Dedifferentiated amniotic fluid mesenchymal stem cell (primary cell): ENCODE data around the gene ATP2B3.

Experiments
- DNase-seq: peaks from one replicate; pipeline ENCODE4 v3.0.0-alpha.2; 2016; ENCODE audit errors: extremely low spot score

Gene ATP2B3

DNA sequence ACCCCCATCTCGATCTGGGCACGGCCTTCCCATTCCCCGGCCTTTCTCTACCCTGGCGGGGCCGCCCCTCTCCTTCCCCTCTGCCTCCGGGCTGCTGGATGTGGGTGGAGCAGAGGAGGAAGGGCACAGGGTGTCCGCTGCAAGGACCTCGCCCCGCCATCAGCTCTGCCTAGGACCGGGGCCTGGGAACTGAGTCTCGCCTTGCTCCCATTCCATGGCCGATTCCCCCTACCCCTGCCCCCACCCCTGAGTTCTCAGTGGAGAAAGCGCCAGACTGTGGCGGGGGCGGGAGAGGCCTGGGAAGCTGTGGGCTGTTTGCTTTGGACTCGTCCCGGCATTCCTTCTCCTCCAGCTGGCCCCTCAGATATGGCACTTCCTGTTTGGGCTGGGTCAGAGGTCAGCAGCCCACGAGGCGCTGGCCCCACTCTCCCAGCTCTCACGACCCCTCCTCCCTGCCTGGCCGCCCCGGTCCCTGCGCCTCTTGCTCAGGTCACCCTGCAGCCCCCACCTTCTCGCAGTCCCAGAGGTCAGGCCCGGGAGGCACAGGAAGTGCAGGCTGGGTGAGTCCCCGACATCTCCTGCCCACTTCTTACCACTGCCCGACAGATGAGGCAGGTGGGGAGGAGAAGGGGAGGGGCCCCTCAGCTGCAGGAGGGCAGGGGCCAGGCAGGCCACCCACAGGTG, 29.1 kb upstream of the ATP2B3 start:
- no peak for DNase-seq

DNA sequence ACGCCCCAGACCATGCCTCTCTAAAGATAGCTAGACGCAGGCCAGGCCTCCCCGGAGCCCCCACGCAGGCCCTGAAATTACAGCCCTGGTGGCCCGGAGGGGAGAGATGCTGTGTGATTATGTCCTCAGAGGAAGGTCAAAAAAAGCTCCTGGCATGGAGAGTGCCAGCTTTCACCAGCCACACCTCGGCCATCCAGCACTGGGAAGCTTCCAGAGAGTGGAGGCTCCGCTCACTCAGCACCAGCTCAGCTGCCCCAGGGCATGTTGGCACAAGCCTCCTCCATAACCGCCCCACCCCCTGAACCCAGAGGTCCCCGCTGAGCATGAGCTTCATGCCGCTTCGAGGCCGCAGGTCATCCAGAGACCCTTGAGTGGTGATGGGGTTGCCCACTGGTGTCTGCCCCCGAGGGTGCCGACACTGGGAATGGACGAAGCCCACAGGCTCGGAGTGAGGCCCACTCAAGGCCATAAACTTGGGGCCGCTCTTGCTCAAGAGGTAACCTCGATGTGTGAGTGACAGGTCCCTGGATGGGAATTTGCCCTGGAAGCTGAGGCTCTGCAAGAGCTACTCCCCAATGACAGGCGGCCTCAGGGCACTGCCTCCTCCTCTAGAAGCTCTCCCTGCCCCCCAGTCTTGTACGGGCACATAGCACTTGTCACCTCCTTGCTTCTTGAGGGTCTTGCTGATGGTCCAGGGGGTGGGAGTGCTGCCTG, 27.1 kb upstream of the ATP2B3 start:
- DNase-seq = no peak

DNA sequence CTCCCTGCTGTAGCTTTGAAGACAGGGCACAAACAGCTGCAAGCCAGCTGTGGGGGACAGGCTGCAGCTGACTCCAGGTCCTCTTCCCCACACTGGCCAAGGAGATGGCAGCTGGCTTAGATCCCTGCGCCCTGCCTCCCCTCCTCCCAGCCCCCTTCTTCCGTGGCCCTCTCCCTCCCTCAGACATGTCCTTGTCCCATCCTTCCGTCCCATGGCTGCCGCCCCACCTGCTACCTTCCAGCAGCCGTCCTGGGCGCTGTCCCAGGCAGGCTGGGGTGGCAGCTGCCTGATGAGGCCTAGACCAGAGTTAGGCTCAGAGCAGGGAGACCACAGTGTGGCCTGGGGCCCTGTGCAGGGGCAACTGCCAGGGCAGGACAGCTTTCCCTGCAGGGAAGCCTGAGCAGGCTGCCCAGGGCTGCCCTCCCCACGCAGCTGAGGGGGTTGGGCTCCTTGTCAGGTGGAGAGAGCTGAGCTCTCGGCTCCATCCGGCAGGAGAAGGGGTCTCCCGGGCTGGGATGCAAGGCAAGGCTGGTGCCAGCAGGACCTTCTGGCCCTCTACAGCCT, 26.0 kb upstream of the ATP2B3 start:
- no peak for DNase-seq

DNA sequence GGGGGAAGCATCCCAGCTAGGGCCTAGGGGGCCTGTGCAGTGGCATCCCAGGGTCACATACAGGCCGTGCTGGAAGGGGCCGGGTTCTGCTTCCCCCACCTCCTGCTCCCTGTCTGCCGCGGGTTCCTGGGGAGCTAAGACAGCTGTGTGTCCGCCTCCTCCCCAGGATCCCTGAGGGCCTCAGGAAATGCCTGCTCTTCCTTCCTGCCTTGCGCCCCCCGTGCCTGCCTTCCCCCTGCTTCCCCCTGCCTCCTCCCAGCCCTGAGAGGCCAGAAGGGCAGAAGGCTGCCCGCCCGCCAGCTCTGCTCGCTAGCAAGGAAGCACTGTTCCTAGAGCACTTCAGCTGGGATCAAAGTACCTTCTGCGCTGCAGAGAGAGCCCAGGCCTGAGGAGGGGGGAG, 25.5 kb upstream of the ATP2B3 start:
- no peak for DNase-seq

DNA sequence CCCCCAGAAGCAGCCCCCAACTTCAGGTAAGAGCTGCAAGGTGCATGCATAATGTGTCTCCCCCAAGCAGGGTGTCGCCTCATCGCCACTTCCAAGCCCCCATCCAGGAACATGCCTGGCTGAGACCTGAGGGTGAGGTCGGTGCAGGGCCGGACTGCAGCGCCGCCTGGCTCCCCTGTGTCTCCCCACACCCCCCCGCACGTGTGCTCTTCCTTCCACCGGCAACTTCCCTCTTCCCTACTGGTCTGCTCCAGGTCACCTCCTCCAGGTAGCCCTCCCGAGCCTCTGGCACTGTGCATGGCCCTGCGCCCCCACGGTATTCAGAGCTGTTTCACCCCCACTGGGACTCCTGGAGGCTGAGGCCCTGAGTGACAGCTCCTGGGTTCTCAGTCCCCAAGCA, 24.9 kb upstream of the ATP2B3 start:
- DNase-seq = no peak

DNA sequence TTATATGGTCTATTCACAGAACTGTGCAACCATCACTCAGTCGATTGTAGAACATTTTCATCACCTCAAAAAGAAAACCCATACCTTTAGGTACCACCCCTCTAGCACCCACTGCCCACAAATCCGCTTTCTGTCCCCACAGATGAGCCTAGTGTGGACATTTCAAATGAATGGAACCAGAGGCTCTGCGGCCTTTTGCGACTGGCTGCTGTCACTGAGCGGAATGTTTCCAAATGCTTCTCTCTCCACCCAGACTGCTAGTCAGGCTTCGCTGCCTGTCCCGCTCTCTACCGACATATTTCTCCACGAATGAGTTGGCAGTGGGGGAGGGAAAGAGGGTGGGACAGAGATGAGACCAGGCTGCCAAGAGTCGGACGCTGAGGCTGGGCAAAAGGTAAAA, 24.4 kb upstream of the ATP2B3 start:
- DNase-seq = no peak

DNA sequence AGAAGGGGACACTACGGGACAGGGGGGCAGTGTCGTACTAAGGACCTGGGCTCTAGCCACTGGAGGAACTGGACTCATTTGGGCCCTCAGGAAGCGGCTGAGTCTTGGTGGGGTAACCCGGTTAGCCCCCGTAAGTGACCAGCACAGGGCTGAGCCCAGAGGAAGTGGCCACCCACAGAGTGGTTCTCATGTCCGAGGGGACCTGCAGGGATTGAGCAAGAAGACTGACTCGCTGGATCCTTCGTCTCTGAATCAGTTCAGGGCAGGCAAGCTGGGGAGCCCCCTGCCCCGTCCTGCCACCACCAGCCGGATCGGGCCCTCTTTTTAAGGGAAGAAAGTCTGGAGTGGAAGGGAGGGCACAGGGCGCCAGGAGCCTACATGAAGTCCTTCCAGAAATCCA, 23.4 kb upstream of the ATP2B3 start:
- DNase-seq = no peak

DNA sequence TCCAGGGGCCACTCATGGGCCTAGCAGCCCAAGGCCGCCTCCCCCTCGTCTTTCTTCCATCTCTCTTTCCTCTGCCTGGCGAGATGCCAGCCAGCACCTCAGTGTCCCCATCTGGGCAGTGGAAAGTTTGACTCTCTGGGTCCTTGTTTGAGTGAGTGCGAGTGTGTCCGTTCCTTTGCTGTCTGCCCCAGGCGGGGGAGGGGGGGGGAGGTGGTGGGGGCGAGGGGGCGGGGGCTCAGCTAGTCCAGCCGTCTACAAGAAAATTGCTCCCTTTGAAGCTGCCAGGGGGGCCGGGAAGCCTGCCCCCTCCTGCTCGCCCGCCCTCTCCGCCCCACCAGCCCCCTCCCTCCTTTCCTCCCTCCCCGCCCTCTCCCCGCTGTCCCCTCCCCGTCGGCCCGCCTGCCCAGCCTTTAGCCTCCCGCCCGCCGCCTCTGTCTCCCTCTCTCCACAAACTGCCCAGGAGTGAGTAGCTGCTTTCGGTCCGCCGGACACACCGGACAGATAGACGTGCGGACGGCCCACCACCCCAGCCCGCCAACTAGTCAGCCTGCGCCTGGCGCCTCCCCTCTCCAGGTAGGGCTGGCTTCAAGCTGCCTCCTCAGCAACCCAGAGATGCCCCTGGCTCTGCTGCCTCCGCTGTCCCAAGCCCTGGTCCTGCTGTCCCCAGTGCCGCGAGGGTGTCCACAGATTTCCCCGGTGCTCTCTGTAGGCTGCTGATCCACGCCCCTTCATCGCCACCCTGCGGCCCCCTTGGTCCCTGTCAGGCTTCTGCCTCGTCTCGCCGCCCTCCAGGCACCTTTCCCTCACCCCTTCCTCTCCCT, 22.7 kb upstream of the ATP2B3 start, which contains the start of gene BGN:
Gene BGN (plus strand): TSS at position 440 of the 821 bp plus-strand sequence. CDS start 9,652 bp downstream, outside the sequence.
- no peak for DNase-seq

DNA sequence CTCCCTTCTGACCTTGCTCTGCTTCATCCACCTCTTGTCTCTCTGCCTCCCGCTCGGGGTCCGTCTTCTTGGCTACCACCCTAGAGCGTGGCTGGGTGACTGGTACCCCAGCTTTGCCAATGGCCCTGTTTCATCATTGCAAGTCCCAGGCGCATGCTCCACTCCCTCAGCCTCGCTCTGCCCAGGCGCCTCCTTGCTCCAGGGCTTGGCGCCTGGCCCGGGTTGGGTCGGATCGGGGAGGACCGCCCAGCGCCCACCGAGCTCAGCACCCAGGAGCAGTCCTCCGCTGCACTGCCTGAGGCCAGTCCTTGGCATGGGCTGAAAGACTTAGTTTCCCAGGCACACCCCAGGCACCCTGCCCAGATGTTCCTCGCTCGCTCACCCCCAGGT, 22.1 kb upstream of the ATP2B3 start:
- DNase-seq = peak; percentile 58

DNA sequence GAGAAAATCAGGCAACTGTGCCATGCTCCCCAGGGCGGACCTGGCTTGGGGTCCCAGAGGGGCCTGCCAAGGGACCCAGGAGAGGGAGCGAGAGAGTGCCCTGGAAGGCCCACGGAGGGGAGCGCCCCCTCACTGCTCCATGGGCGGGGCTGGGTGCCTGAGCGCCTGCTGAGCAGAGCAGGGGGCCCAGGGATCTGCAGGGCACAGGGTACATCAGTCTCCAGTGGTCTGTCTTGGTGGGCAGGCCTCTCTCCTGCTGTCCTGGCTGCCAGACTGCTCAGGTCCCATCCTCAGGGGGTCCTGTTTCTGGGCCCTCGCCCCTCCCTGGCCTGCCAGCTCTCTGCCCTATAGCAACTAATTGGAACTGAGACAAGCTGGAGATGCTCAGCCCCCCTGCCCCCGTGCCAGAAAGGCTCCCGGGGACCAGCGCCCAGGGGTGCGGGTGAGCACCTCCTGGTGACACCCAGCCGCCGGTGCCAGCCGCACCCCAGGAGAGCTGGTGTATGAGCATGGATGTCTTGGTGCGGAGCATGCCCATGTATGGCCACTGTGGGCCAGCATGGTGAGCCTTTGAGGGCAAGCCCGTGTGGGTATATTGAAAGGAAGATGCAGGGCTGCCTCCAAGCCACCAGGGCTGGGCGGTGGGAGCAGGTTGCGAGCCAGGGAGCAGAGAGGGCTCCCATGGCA, 21.4 kb upstream of the ATP2B3 start:
- no peak for DNase-seq

DNA sequence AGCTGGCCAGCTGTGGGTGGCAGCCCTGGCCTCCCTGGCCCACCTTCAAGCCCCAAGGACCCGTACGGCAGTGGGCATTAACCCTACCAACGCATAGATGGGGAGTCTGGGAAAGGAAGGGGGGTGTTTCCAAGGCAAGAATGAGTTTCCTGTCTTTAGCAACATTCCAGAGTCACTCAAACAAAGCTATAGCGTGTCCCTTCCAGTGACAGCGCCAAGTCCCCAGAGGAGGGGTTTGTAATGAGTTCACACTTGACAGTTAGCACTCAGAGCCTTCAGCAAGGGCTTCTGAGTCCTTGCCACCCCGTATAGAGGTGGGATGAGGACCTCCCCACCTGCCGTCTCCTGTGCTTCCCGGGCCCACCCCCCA, 20.9 kb upstream of the ATP2B3 start:
- DNase-seq = no peak

DNA sequence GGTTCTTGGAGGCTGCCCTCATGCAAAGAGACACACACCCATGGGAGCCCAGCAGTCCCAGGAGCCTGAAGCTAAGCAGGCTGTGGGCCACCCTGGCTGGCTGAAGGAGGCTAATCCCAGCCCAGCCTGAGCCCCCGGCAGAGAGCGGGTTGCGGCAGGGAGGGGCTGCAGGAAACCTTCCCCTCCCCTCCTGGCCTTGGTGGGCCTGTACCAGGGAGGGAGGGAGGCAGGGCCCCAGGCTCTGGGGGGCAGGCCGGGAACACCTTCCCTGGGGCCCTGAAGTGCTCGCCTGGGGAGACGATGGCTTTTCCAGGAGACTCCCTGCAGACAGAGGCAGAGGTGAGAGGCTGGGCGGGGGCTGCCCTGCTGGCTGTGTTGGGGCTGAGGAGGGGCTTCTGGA, 19.0 kb upstream of the ATP2B3 start:
- no peak for DNase-seq

DNA sequence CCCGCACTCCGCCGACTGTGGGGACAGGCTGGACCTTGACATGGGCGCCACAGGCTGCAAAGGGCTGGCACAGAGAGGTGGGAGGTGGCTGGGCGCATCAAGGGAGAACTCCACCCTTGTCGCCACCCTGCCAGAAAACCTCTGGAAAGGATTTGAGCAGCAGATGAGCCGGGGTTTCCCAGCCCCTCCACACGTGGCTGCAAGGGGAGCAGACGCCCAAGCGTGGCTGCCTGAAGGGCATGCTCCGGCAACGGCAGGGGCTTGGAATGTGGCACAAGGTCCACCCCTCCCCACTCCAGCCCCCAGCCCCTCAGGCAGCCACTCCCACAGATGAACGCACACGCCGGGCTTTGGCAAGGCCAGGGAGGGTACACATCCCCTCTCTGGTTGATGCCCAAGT, 18.1 kb upstream of the ATP2B3 start:
- DNase-seq = no peak

DNA sequence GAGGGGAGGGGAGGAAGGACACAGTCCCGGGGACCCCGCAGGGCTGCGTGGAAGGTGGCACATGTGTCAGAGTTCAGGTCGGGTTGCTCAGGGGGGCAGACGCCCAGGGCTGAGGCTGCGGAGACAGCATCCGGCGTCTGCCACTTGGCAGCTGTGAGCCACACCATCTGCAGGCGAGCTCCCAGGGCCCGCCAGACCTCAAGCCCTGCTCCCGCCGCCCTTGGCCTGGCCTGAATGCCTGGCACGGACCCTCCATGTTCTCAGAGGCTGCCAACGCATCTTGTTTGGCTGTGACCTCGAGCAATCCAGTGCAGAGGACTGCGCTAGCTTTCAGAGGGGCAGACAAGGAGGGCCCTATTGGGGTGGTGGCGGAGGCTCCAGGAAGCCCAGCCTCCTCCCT, 17.6 kb upstream of the ATP2B3 start:
- DNase-seq = no peak

DNA sequence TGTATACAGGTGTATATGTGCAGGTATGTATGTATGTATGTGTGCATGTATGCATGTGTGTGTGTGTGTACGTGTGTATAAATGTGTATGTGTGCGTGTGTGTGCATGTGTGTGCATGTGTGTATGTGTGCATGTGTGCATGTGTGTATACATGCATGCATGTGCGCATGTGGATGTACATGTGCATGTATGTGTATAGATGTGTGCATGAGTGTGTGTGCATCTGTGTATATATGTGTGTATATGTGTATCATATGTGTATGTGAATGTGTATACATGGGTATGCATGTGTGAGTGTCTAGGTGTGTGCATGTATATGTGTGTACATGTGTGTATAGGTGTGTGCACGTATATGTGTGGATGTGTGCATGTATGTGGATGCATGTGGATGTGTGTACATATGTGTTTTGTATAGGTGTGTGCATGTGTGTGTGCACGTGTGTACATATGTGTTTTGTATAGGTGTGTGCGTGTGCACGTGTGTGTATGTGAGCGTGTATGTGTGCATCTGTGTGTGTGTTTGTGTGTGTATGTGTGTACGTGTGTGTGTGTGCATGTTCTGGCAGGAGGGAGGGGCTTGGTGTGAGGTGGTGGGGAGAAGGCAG, 16.7 kb upstream of the ATP2B3 start:
- DNase-seq = no peak

DNA sequence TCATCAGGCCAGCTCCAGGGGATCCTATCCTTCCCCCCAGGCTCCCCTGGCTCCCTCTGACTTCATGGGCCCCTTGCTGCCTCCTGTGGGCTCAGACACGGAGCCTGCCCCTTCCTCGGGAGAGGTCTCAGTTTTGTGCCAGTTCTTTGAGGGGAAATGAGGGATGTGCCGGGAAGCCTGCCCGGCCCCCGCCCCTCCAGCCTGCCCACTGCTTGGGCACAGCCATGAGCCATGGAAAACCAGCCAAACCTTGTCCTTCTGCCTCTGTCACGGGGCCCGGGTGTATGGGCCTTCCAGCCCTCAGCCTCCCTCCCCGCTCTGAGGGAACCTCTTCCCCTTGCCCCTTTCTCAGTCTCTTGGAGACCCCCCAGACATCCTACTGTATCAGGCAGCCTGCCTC, 15.9 kb upstream of the ATP2B3 start:
- DNase-seq = no peak

DNA sequence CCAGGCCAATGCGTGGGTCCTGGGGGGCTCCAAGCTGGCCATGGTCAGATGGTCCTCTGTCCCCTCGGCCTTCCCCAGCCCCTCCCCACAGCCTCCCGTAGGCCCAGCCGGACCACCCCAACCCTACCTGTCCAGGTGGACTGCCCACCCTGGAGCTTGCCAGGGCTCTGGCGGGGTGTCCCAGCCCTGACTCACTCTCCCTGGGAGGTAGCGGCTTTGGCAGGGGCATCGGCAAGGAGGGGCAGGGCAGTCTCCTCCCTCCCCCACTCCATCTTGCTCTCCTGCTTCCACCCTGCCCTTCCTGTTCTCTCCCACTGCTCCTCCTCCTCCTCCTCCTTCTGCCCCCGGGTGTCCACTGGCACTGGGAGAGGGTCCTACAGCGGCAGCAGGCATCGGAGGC, 15.3 kb upstream of the ATP2B3 start:
- no peak for DNase-seq

DNA sequence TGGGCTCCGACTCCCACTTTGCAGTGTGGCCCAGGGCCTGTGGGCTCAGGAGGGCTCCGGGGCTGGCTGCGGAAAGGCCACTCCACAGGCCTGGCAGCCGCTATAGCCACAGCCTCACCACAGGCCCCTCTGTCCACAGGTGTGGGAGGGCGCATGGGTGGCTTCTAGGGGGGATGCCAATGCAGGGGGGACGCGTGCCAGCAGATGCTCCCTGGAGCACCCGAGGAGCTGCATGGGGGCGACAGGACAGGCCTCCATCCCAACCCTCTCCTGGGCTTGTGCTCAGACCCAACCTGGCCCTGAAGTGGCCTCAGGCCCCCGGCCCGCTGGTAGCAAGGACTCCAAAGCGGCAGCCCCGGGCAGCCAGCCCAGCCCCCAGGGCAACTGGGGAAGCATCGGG, 14.6 kb upstream of the ATP2B3 start:
- DNase-seq = no peak

DNA sequence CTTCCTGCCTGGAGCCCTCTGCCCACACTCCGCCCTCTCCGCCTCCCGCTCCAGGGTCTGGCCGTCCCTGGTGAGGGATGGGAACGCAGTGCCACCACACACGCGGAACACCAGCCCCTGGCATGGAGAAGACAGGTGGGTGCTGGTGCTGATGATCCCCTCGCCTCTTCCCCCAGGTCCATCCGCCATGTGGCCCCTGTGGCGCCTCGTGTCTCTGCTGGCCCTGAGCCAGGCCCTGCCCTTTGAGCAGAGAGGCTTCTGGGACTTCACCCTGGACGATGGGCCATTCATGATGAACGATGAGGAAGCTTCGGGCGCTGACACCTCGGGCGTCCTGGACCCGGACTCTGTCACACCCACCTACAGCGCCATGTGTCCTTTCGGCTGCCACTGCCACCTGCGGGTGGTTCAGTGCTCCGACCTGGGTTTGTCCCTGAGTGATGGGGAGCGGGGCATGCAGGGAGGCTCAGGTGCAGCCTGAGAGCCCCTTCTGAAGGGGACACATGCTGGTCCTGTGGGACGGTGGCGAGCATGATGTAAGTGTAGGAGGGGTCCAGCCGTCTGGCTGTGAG, 12.9 kb upstream of the ATP2B3 start:
- DNase-seq = no peak

DNA sequence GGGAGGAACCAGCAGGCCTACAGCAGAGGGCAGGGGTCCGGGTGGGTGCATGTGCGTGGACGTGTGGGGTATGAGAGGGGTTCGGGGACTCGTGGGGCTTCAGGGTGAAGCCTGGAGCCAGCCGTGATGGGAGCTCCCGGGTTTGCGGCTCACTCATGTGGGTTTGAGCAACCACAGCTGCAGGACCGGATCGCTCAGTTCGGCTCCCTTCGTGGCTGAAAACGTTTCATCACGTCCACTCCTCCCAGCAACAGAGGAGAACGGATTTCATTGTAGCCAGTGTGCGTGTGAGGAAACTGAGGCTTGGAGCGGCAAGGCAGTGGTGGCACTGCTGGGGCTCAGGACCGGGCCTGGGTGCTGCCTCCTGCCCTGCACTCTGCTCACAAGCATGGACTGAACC, 12.1 kb upstream of the ATP2B3 start:
- no peak for DNase-seq

DNA sequence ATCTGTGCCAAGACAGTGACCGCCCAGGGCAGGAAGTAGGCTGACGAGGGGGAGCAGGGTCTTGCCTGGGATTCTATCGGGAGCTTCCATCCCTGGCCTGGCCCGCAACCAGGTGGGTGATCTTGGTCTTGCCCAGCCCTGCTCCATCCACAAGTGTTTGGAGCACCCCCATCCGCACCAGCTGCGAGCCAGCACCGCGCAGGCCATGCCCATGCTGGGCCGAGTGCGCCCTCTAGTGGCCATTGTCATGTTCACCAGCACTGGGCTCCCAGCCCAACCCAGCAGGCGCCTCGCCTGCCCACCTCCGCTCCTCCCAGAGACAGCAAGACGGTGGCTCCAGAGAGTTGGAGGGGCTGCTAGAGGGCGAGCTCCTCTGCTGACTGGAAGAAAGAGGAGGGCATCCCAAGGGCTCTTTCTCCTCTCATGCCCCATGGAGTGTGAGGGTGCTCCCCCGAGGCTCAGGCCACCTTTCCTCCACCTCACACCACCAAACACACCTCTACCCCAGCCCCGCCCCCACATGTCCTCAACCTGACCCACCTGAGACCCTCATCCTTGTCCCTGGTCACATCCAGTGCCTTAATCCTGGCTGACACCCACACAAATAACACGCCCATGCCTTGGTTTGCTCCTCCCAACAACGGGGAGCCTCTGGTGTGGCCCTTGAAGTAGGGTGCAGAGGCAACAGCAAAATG, 9.8 kb upstream of the ATP2B3 start:
- peak; percentile 51 for DNase-seq
